Activated gamma-delta T cell treated with Interleukin-2 at 50 U/mL for 16 hours (primary cell): ENCODE results near the gene ATXN10.
"Not testable (repeated sequence)": the region's sequence is repeated elsewhere in the genome, so short reads cannot be mapped to it uniquely, and the experiment has no call there.

Experiments
- DNase-seq: peaks from one replicate; pipeline ENCODE4 v3.0.0-alpha.2; 2020

The ATXN10 gene

DNA sequence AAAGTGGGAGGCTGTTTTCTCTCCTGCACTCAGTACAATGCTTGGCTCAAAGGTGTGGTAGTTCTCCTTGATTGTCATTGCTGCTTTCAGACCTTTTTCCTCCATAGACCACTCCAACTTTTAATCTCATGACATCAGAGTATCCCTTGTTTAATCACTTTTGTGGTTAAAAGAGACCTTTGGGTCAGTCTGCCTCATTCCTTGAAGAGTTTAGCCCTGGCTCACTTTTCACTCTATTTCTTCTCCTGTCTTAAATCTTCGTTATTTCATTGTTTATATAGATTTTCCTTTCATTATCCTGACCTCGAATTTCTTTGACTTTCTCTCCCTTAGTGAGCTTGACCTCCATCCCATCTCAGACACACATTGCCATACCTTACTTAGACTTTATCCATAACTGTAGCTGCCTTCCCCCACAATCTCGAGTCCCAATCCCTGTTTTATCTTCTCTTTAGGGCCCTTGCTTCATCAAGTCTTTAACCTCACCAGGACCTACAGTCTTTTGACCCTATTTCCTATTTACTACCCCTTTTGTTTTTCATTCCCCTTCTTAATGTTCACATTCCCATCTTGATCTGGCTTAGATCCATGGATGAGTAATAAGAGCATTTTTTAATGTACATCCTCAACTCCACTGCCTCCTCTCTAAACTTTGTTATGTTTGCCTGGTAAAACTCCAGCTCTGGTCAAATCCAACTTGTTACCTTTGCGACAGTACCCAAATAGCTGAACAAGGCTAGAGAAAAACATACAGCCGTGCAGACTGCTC is 9.5 kb downstream of the ATXN10 start:
- no peak for DNase-seq

GRCh38 chr22:45682064-45682463 is 10.4 kb downstream of the ATXN10 start:
- no peak for DNase-seq

DNA sequence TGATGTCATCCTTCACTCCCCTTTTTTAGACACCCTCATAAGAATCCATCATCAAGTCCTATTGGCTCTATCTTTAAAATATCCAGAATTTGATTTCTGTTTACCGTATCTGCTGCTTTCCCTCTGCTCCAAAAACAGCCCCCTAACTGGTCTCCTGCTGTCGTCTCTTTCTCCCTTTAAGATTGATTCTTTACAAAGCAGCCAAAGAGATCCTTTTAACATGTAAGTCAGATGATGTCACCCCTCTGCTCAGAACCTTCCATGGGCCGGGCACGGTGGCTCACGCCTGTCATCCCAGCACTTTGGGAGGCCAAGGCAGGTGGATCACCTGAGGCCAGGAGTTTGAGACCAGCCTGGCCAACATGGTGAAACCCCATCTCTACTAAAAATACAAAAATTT is 11.1 kb downstream of the ATXN10 start:
- not testable (repeated sequence) for DNase-seq

GRCh38 chr22:45683248-45683647 is 11.6 kb downstream of the ATXN10 start:
- no peak for DNase-seq

GRCh38 chr22:45683680-45684079 is 12.0 kb downstream of the ATXN10 start:
- no peak for DNase-seq

GRCh38 chr22:45684169-45684568 is 12.5 kb downstream of the ATXN10 start:
- DNase-seq, result no peak

DNA sequence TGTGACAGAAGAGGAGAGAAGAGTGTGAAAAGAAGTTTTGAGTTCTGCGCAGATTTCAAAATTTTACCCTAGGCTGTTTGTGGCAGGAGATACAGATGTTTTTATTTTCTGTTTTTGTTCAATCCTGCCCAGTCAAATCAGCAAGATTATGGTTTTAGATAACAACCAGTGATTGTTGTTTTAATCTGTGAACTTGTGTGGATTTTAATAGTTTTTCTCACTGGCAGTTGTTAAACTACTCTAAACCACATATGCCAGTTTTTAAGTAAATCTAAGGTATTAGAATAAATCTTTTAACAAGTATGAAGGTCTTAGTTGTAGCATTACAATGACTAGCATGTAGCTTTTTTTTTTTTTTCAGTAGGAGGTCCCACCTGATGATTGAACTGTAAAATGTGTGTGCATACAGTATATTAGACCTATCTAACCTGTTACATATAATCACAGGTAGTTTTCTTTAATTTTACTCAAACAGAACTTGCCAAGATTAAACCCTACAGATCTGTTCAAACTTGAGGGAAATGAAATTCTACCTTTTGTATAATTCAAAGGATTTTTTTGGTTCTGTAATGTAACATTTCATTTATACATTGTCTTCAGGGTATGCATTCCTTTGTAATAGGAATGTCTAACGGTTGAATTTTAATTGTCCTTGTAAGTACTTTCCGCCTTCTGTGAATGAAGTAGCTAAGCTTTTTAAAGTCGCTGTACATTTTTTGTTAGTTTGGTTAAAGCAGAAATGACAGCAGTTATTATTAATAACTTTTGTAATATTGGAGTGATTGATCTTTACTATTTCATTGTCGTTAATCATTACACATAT is 13.3 kb downstream of the ATXN10 start:
- no peak for DNase-seq

- no peak for DNase-seq
These were observed 14.4 kb downstream of the ATXN10 start for GRCh38 chr22:45686004-45686403.

DNA sequence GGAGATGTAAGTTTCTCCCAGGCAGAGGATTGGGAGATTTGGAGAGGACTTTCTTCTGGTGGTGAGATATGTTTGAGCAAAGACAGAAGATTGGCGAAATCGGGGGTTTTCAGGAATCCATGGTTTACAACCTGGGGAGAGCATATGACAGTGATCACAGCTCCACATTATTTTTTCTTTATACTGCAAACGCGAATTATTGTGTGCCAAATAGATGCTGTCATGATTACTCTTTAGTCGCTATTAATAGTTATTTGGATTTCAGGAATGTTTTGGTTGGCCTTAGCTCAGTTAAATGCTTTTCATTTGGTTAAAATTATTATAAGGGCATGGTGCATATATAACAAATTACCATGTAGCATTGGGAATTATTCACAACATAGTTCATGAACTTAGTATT is 15.2 kb downstream of the ATXN10 start:
- DNase-seq, result no peak

DNA sequence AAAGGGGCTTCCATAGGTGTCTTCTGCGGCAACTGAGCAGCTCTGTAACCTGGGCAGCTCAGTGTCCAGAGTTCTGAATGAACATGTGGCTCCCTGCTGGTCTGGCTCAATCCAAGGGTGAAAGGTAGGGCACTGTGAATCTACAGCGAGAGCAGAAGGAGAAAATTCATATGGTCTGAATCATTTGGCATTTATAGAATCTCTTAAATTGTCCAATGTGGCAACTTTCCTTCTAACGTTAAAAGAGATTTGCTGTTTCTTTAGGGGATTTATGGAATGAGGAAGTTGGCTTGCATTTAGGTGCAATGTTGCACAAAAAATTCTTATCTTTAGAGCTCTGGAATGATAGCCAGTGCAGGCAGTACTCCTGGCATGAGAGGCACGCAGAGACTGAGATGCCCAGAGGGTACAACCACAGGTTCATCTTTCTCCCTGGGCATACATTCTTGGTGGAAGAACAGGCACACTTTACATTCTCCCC is 17.0 kb downstream of the ATXN10 start:
- no peak for DNase-seq

DNA sequence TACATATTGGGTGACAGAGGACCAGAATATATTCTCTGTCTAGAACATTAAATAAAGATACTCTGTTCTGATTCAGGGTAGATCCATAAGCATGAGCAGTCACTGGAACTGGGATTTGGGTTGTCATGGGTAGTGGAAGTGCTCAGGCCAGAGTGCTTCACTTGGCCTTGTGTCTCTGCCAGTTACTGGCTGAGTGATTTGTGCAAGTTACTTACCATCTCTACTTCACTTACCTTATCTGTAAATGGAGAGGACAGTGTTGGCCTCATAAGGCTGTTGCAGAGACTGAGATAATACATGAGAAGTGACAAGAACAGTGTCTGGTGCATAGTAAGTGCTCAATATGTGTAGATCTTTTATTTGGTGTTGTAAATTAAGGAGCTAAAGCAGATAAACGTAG is 17.6 kb downstream of the ATXN10 start:
- DNase-seq, result no peak

- no peak for DNase-seq
These were observed 18.4 kb downstream of the ATXN10 start for GRCh38 chr22:45690008-45690407.

- DNase-seq, result no peak
These were observed 20.9 kb downstream of the ATXN10 start for GRCh38 chr22:45692549-45692948.

DNA sequence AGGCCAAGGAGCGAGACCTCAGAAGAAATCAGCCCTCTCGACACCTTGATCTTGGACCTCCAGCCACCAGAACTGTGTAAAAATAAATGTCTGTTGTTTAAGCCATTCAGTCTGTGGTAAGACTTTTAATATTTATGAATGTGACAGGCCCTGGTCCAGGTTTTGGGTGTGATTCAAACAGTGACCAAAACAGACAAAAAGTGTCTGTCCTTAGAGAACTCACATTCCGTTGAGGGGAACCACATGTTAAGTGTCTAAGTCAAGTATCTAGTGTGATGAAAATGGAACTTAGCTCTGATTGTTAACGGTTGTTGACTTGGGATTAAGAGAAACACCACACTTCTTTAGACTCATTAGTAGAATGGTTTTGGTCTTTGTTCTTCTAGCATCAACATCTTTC is 22.2 kb downstream of the ATXN10 start:
- no peak for DNase-seq

GRCh38 chr22:45696227-45696626 is 24.6 kb downstream of the ATXN10 start:
- no peak for DNase-seq

DNA sequence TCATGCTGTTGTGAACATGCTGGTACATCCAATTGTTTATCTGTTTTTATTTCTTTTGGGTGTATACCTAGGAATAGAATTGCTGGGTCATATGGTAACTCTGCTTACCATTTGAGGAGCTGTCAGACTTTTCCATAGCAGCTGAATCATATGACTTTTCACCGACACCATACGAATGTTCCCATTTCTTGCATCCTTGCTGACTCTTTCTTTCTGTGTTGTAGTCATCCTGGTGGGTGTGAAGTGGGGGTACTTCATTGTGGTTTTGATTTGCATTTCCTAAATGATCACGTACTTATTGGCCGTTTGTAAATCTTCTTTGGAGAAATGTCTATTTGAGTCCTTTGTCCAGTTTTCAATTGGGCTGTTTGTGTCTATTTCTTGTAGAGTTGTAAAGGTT is 26.5 kb downstream of the ATXN10 start:
- DNase-seq, result no peak

GRCh38 chr22:45702981-45703380 is 31.3 kb downstream of the ATXN10 start:
- DNase-seq, result no peak

GRCh38 chr22:45703758-45704157 is 32.1 kb downstream of the ATXN10 start:
- no peak for DNase-seq

DNA sequence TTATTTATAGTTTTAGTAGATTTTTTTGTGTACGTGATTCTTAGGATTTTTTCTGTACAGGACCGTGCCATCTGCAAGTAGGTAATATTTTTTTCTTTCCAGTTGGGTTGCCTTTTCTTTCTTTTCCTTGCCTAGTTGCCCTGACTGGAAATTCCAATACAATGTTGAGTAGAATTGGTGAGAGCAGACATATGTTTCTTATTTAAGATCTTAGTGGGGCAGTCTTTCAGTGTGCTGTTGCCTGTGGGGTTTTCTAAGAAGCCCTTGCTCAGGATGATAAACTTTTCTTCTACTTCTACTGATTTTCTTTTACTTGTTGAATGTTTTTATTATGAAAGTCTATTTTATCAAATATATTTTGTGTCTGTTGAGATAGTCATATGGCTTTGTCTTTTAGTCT is 33.0 kb downstream of the ATXN10 start:
- DNase-seq, result no peak

DNA sequence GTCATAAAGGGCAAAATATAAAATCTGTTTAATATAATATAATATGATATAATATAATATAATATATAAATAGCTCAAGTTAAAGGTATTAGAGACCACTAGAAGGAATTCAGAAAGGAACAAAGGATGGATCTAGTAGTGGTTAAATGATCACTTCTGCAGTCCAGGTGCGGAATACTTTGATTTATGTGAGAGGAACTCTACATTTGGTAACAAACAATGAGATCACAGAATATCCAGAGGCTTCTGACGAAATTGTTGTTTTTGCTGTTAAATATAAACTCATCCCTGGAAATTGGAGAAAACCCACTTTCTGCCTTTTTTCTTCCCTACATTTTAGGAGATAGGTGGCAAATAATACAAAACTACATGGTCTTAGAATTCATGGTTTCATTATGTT is 36.0 kb downstream of the ATXN10 start:
- no peak for DNase-seq

- no peak for DNase-seq
These were observed 36.5 kb downstream of the ATXN10 start for GRCh38 chr22:45708145-45708544.

DNA sequence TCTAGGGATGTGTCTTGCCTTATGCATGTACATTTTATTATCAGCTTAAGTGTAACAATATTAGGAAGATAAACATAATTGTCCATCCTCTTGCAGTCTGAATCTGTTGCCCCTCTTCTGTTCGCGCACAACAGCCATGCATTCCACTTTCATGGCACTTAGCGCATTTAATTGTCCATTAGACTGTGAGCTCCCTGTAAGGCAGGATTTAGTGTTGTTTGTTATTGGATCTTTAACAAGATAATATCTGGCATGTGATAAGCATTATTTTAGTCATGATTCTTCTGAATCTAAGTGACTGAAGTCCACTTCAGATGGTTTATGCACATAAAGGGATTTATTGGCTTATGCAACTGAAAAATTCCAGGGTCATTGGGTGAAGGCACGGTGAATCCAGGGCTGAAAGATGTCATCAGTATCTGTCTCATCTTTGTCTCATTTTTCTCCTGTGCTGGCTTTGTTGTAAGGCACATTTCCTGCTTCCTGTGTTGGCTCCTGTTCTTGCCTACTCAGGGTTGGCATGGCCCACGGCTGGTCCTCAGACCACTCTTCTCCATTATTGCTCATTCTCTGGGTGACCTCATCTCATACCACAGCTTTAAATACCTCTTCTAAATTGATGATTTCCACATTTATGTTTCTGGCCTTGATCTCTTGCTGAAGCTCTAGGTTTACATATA is 37.6 kb downstream of the ATXN10 start:
- DNase-seq, result no peak

- no peak for DNase-seq
These were observed 38.2 kb downstream of the ATXN10 start for GRCh38 chr22:45709866-45710265.

DNA sequence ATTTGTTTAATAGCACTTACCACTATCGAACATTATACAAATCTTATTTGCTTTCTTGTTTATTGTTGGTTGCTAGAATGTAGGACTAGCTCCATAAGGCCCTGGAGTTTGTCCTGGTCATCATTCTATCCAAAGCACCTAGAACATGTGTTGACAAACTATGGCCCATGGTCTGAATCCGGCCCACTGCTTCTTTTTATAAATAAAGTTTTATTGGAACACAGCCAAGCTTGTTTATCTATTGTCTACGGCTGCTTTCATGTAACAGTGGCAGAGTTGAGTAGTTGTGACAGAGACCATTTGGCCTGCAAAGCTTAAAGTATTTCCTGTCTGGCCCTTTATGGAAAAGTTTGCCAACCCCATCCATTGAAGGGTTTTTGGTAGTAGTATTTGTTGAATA is 38.8 kb downstream of the ATXN10 start:
- no peak for DNase-seq
